Stomach (tissue), 4 donors: ENCODE measurements around the gene RAD50.

Experiments
- EP300 ChIP-seq: sonication (generic); formaldehyde crosslinking; IDR thresholded peaks from one replicate; pipeline ENCODE4 v1.6.1; 2017; ENCODE audit warnings: antibody characterized with exemption
- POLR2A ChIP-seq, 4 donors: fragments of 450-650 bp; IDR thresholded peaks; one replicate each; pipeline ENCODE4 v1.6.1; 2016; ENCODE audit warnings: antibody characterized with exemption in 4 of 4, control low read depth in 2 of 4, mild to moderate bottlenecking in 1 of 4, moderate library complexity in 1 of 4
- POLR2AphosphoS5 ChIP-seq, 3 donors: sonication (generic); formaldehyde crosslinking; IDR thresholded peaks; one replicate each; pipeline ENCODE4 v1.6.1; 2016; ENCODE audit warnings: antibody characterized with exemption in 3 of 3
- TF ChIP-seq, protein P1 (sequence below), 7 experiments: fragments of 450-650 bp in 4 of 7; fragments of 200-600 bp in 3 of 7; sonication (generic) in 3 of 7; IDR thresholded peaks; one replicate each; pipeline ENCODE4 v1.5.1; 2016 to 2019; ENCODE audit warnings: antibody characterized with exemption in 7 of 7, control low read depth in 2 of 7, mild to moderate bottlenecking in 1 of 7

DNA sequence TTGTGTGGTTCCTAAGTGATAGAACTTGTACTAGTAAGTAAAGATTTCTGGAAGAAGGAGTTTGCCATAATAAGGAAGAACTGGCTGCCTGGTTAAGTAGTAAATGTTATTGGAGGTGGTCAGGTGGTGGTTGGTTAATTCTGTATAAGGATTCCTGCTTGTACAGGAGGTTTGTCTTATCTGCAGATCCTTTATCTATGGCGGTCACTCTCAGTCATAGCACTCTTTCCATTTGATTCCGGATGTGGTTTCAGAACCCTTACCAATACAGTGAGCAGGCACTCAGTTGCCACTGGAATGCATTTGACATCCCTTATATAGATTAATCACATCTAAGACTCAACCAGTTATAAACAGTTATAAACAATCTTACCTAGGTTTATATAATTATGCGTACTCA, 50.3 kb downstream of the RAD50 start:
- TF ChIP-seq POLR2AphosphoS5 (IDR thresholded peaks at IDR 0.05) (no peak), EP300 (no peak), POLR2A (IDR thresholded peaks at IDR 0.05) (no peak)
- TF ChIP-seq, protein P1, sequence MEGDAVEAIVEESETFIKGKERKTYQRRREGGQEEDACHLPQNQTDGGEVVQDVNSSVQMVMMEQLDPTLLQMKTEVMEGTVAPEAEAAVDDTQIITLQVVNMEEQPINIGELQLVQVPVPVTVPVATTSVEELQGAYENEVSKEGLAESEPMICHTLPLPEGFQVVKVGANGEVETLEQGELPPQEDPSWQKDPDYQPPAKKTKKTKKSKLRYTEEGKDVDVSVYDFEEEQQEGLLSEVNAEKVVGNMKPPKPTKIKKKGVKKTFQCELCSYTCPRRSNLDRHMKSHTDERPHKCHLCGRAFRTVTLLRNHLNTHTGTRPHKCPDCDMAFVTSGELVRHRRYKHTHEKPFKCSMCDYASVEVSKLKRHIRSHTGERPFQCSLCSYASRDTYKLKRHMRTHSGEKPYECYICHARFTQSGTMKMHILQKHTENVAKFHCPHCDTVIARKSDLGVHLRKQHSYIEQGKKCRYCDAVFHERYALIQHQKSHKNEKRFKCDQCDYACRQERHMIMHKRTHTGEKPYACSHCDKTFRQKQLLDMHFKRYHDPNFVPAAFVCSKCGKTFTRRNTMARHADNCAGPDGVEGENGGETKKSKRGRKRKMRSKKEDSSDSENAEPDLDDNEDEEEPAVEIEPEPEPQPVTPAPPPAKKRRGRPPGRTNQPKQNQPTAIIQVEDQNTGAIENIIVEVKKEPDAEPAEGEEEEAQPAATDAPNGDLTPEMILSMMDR (IDR thresholded peaks at IDR 0.05) = no peak
